LHCN-M2 (cell line): Measurements from ENCODE around the gene SELL. TPM values are rescaled to one million over a fixed set of nuclear protein-coding genes. Genes with fewer than 3 reads are reported as not detected.
A peak's percentile ranks its signal among the peaks of the same experiment; 100 is the strongest.
"Not testable (repeated sequence)": the region's sequence is repeated elsewhere in the genome, so short reads cannot be mapped to it uniquely, and the experiment has no call there.

Source experiments
- DNase-seq: peaks from one replicate; pipeline ENCODE4 v3.0.0-alpha.2; 2012; ENCODE audit warnings: low read depth
- total RNA-seq: library from RNA; depleted of rRNA; stranded (reverse); fragments of >200 nt; gene quantifications from 2 replicates; pipeline ENCODE4 v1.2.3, GENCODE V29; 2014

The SELL gene
- total RNA-seq, 1 experiment from 2014 or later, result not detected

DNA sequence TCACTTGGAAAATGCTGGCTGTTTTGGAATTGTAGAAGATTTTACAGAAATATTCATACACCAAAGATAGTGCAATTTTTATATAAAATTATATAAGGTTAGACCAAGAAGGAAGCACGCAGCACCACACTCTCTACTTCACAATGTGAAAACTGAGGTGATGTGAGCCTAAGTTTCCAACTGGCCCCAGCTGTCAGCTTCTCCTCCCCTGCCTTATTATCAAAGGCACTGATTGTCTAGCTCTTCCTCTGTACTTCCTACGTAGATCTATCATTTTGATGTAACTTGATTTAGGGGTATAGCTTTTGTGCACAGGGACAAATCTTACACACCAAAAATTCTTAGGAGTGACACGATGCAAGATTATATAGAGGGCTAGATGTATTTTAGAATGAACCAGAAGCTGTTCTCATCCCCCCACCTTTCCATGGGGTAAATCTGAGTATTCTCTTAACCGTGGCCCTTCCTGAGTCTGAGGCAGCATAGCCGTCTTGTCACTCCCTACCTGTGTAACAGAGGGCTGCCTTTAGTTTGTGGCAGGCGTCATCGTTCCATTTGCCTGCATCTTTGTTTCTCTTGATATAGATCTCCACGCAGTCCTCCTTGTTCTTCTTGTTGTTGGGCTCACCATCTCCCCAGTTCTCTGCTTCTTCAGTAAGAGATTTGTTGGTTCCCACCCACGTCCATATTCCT lies 3.4 kb downstream of the SELL start:
- DNase-seq, result no peak

DNA sequence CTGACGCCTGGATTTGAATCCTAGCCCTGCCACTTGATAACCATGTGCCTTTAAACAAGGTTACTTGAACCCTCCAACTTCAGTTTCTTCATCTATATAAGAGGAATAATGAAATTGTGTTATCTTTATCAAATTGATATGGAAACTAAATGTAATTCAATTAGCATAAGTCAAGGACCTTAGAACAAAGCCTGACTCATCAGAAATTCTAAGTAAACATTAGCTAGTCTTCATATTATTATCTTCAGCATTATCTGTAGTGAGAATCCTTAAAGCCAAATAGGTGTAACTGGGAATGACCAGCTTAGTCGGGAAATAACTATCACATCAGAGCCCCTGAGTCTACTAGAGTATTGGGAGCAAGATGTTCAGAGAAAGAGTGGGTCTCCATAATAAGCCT lies 6.6 kb downstream of the SELL start:
- no peak for DNase-seq

DNA sequence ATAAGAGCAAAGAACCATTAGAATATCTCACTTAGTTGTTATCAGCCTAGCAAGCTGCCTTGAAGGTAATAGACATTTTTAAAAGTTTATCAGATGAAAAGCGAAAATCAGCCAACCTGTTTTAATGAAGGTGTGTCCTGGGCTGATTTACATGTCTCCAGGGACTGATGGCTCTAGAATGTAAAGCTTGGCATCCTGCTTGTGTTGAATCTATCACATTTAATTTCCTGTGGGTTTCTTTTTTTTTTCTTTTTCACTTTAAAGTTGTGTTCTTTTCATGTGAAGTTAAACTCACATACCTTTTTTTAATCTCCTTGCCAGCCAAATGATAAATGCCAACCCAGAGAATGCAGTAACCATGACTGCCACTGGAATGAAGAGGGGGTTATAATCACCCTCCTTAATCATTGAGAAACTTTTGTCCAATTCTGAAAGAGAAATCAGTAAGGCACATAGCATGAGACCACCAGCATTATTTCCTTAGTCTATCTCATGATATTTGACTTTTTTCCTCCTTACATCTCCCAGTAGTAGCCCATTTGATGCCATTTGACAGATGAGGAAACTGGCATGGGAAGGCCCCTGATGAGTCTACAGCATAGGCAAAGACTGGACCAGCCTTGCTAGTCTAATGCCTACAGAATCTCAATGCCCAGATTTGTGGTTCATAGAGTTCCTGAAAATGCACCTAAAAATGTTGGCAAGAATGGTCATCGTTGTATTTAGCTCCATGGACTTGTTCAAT lies 10.0 kb downstream of the SELL start:
- no peak for DNase-seq

DNA sequence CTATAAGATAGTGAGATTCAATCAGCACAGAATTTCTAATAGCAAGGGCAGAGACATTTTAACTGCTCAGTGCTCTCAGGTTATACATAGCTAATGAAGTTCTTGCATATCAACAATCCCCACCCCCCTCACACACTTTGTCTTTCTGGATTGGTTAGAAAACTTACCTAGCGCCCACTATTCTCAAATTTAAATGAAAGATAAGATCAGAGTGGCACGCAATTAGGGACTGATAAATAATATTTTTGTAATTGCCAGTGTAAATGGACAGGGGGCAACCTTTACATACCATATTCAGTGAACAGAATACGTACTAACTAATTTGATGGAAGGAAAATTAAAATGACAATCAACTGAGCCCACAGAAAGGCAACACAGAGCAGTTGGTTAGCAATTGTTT lies 11.7 kb downstream of the SELL start:
- DNase-seq, result no peak

DNA sequence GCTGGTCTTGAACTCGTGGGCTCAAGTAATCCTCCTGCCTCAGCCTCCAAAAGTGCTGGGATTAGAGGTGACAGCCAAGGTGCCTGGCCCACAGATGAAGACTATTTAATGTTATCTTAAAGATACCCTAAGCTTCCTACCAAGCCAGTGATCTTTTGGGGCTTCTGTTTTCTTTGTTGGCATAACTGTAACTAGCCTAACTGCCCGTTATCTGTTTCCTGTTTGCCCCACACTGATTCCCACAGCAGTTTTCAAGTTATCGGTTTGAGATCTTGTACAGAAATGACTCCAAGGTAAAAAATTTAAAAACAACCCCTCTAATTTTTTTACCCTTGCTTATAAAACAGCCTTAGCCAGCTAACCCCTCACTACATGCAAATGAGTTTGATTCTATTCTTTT lies 12.4 kb downstream of the SELL start:
- no peak for DNase-seq

DNA sequence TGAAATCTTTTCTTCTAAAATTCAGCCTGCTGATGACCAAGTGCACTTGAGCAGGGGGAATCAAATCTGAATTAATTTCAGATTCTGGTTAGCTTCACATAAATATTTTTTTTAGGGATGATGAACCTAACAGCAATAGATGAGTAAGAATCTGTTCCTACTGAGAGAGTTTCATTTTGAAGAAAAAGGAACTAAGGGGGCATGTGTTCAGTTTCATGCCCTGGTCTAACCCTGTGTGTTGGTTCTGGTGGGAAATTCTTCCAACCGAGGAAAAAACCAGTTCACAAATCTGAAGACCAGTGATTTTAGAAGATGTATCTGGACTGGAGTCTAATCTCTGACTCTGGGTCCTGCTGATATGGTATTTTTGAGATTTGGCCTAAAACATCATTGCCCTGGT lies 13.7 kb downstream of the SELL start:
- no peak for DNase-seq

DNA sequence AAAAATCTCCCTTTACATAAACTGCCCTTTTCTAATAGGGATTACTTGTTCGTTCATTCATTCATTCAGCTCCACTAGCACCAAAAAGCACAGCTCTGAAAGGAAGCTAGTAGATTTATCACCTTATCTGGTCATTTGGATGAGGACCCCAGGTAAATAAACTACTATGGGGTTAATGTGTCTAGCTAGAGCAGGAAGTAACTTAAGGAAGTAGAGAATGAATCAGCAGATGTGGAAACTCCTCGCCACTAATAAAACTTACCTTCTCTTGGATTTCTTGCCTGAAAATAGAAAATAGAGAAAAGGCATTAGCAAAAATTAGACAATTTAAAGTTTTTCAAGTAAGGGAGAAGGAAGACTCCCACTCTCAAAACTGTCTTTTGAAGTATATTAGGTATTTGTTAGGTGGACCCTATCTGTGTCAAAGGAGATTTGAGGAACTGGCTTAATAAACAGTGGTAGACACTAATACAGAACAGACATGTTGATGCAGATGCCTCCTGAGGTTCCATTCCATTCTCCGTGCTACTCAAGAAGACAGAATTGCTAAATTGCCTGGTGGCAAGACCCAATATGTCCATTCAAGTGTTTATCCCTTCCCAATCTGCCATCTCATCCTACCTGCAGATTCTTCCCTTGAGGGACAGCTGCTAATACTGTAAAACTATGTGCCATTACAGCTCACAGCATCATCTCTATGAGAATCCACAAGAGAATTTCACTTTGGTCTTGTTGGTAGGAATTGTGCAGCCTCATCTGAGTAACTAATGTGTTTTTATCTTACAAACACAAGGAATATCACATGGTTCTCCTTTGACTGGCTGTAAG lies 14.9 kb downstream of the SELL start:
- DNase-seq, result no peak

DNA sequence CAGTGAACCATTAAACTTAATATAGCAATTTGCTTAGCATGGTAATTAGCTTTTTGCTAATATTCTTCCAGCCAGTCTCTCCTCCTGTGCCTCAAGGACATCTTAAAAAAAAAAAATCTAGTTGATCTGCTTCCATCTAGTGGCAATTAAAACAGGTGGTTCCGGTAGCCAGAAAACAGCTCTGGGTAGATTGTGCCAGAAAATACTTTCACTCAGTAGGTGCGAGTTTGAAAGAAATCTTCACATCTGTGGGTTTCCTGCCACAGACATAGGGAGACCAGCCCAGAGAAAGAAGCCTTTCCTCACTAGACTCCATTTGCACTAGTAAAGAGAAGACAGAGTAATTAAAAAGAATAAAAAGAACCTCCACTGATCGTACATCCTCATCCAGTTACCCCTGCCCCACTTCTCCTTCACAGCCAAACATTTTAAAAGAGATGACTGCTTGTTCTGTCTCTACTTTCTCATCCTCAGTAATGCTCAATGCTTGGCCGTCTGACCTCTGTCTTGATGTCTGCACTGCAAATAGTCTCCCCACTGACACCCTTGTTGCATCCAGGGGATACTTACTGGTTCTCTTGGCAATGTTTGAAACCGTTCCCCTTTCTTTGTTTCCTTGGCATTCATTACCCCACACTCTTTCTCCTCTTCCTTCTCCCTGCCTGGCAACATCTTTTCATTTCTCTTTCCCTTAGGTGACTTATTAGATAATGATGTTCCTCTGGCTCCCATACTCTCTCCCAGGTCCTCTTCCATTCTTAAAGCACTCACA lies 16.9 kb downstream of the SELL start:
- no peak for DNase-seq

DNA sequence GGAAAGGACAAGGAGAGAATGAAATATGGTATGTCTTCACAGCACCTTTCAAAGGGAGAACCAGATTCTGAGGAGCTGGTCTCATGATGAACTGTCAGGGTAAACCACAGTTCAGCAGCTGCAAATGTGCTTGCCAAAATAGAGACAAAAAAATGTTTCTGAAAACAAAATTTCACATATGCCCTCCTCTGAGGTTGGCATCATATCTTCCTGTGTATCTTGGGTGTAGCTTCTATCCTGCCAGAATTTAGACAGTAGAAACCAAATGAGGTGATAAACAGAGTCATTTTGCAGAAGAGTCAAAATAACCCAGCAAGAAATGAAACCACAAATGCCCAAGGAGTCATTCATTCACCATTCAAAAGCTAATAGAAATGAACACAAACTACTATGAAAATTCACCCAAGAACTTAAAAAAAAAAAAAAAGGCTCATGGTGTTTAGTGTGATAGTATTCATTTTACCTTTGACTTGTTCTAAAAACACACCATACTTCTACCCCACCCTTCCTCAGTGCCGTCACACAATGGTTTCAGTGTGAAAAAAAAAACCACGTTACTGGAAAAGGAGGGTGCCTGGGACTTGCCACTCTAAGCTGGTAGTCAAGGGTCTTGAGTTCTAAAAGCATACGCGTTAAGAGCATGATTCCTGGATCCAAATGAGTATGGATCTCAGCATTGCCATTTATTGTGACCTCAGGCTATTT lies 18.5 kb downstream of the SELL start:
- peak; percentile 7 for DNase-seq

DNA sequence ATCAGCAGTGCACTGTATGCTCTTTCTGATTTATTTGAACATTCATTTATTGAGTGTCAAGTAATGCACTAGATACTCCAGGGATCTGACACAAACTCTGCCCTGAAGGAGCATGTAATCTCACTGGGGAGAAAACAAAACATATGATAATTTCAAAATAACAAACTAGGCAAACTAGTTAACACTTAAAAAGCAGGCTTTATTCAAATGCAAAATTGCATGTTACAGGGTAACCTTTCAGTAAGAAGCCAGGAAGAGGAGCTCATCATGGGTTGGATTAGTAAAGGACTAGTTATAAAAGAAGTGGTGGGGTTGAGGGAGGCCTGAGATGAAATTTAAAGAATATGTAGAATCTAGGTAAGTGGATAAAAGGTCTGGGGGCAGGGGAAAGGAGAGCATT lies 20.9 kb downstream of the SELL start:
- no peak for DNase-seq

DNA sequence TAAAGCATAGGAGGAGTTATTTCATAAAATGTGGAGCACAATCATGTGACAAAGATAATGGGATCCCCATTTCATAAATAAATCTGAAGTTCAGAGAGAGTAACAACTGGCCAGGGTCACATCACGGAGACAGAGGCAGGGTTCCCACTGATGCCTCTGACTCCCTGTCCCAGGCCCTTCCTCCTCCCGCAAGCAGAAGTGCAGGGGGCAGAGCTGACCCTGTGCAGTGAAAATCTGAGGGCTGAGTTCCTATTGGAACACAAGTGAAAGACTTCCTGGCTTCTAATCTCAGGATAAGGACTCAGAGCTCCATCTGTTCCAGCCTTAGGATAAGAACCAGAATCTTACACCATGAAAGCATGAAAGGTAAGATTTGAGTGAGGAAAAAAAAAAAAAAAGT lies 22.0 kb downstream of the SELL start:
- no peak for DNase-seq

DNA sequence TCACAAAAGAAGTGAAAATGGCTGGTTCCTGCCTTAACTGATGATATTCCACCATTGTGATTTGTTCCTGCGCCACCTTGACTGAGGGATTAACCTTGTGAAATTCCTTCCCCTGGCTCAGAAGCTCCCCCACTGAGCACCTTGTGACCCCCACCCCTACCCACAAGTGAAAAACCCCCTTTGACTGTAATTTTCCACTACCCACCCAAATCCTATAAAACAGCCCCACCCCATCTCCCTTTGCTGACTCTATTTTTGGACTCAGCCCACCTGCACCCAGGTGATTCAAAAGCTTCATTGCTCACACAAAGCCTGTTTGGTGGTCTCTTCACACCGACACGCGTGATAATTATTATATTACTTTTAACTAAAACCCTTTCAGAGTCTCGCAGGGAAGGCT lies 23.0 kb downstream of the SELL start:
- not testable (repeated sequence) for DNase-seq

DNA sequence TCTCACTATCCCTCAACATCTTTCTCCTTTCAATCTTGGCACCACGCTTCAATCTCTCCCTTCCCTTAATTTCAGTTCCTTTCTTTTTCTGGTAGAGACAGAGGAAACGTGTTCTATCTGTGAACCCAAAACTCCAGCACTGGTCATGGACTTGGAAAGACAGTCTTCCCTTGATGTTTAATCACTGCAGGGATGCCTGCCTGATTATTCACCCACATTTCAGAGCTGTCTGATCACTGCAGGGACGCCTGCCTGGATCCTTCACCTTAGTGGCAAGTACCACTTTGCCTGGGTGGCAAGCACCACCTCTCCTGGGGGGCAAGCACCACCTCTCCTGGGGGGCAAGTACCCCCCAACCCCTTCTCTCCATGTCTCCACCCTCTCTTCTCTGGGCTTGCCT lies 27.8 kb downstream of the SELL start:
- DNase-seq, result no peak

DNA sequence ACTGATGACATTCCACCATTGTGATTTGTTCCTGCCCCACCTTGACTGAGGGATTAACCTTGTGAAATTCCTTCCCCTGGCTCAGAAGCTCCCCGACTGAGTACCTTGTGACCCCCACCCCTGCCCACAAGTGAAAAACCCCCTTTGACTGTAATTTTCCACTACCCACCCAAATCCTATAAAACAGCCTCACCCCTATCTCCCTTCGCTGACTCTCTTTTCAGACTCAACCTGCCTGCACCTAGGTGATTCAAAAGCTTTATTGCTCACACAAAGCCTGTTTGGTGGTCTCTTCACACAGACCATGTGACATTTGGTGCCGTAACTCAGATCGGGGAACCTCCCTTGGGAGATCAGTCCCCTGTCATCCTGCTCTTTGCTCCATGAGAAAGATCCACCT lies 28.3 kb downstream of the SELL start:
- not testable (repeated sequence) for DNase-seq

DNA sequence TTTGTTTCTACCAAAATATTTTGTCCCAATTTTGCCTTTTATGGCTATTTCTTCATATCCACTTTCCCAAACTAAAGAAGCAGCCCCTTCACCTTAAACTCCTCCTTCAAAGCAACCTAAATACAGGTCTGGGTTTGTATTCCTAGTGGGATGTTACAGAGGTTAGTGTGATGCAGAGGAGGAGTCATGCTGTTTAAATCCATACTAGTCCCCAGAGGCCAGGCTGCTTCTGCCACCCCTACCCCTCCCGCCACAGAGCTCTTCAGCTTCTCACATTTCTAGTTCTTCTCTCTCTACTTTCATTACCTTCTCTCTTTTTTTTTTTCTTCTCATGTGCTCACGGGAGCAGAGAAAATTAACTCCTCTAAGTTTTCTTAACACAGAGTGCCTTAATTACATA lies 29.3 kb downstream of the SELL start:
- DNase-seq, result no peak

DNA sequence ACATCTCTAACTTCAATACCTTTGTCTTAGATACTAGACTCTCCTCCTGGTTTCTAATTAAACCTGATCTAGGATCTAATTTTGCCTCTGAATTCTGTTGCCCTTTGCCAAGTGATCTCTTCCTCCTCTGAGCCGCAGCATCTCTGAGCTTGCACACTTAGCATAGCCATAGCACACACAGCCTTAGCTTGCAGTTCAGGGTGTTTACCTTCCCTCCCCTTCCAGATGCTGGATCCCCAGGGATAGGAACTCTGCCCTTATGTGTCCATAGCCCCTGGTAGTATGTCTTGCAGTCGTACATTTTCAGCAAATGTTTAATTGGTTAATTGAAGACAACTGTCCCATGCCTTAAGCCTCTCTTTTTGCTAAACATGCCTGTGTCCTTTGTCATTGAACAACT lies 30.3 kb downstream of the SELL start:
- no peak for DNase-seq

DNA sequence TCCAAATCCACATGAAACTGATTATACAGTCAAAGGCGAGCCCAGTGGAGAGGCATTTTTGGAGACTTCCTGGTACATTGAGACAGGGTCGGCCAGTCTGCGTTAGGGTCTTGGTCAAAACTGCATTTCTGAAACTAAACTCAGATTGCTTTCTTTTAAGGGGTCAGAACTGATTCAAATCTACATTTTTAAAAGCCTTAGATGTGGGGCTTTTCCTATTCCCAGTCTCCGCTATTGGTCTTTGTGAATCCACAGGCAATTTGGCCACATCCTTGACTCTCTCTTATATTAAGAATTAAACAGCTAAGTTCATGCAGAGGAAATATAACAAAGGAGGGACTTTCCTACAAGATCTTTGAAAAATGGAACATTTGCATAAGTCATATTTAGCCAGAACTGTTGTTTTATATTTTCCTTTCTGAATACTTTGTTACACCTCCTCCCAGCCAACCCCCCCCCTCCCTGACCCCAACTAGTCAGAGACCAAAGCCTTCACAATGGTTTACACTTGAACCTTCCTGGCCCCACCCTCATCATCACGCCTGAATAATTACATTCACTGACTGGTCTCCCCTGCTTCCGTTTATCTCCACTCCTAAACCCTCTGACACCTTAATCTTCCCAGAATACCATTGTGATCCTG lies 30.9 kb downstream of the SELL start:
- DNase-seq, result no peak

DNA sequence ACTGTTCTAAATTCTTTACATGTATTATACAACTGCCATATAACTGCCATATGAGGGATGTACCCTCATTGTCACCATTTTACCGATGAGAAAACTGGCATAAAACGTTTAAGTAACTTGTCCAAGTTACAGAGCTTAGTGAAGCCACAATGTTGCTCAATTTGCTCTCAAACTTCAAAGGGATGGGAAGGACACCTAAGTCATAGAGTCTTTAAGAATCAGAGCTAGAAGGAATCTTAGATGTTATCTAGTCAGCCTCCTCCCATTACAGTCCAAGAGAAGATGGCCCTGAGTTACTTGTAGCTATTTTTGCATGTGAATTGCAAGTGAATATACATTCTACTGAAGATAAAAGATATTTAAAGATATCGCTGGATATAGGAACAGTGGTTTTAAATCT lies 31.7 kb downstream of the SELL start:
- no peak for DNase-seq

DNA sequence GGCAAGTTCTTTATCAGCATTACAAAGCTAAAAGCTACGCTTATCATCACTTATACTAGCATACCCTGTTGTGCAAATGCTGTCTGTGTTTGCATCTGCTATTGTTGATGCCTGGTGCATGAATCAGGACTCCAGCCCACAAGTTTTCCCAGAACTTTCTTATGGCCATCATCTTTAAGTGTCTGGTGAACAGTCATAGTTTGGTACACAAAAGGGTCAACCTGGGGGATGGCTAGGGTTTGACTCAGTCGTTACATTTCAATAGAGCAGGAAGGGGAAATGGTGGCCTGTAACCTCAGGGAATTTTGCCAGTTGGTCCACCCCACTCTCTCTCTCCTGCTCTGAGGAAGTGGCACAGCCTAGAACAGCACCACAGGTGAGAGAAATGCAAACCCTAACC lies 35.4 kb downstream of the SELL start:
- peak; percentile 11 for DNase-seq

DNA sequence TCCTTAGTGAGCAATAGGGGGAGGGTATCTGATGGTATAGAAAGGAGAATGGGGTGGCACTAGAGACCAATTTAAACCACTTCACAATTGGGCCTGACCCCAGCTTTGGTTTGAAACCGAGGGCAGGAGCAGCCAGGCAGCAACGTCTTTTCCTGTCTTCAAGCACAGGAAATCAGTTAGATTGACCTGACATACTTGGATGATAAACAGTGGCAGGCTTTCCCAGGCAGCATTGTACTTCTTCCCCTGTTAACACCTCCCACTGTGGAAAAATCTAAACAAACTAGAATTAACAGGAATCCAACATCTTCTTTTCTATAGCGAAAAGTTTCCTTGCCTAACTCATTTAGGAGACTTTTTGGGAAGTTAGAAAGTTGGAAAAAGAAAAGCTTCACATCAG lies 40.6 kb downstream of the SELL start:
- no peak for DNase-seq

DNA sequence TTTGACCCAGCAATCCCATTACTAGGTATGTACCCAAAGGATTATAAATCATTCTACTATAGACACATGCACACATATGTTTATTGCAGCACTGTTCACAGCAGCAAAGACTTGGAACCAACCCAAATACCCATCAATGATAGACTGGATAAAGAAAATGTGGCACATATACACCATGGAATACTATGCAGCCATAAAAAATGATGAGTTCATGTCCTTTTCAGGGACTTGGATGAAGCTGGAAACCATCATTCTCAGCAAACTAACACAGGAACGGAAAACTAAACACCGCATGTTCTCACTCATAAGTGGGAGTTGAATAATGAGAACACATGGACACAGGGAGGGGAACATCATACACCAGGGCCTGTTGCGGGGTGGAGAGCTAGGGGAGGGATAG lies 41.2 kb downstream of the SELL start:
- DNase-seq, result not testable (repeated sequence)
